Keratinocyte (primary cell): ENCODE data around the gene MAP1LC3A.

Experiments used
- CTCF ChIP-seq, 3 experiments: IDR thresholded peaks in 1 of 3; conservative IDR thresholded peaks in 1 of 3; optimal IDR thresholded peaks in 1 of 3; 2 replicates in 2 of 3; 3 replicates in 1 of 3; pipeline versions ENCODE3 to v1.5.1; 2011; ENCODE audit warnings: low read length in 3 of 3, mild to moderate bottlenecking in 3 of 3, moderate library complexity in 2 of 3, control low read depth in 1 of 3, inconsistent platforms in 1 of 3; ENCODE audit not compliant: insufficient read depth in 2 of 3; ENCODE audit errors: extremely low read depth in 1 of 3
- EZH2 ChIP-seq: IDR thresholded peaks from one replicate; pipeline ENCODE4 v1.6.1; 2012; ENCODE audit warnings: inconsistent platforms, mild to moderate bottlenecking, low read length, moderate library complexity

GRCh38 chr20:34529742-34530141, 28.8 kb upstream of the MAP1LC3A start:
- no peak for TF ChIP-seq CTCF (optimal IDR thresholded peaks at IDR 0.05 in 1 of 3, IDR thresholded peaks at IDR 0.05 in 1 of 3, conservative IDR thresholded peaks at IDR 0.05 in 1 of 3; ENCODE audit: extremely low read depth in 1 of 3, insufficient read depth in 2 of 3, low read length in 3 of 3)
- no peak for TF ChIP-seq EZH2
